ENCODE measurements around the gene MC3R. TPM values are rescaled to one million over a fixed set of nuclear protein-coding genes. Genes with fewer than 3 reads are reported as not detected.

Gene MC3R
- total RNA-seq, 1 experiment from 2014 or later = not detected

GRCh38 chr20:56289652-56290051 lies 41.1 kb downstream of the MC3R start:
- Histone ChIP-seq H3K56ac (ENCODE audit: insufficient read length, low read depth, low read length) (no peak overlapping the region), H2BK20ac (ENCODE audit: low read depth, low read length, poor library complexity, severe bottlenecking) (no peak overlapping the region), H2BK15ac (ENCODE audit: low read depth, low read length) (no peak overlapping the region), H2BK120ac (ENCODE audit: low read depth, low read length, poor library complexity, severe bottlenecking) (no peak overlapping the region), H4K5ac (ENCODE audit: insufficient read length, low read depth, low read length) (no peak overlapping the region), H3T11ph (ENCODE audit: low read length) (no peak overlapping the region), H3K4me2 (ENCODE audit: insufficient read depth, insufficient read length, low read length) (no peak overlapping the region), H3K4ac (ENCODE audit: low read depth, low read length) (no peak overlapping the region), H2AFZ (ENCODE audit: low read length) (no peak overlapping the region), H4K91ac (ENCODE audit: insufficient read length, low read depth, low read length) (no peak overlapping the region), H2BK5ac (ENCODE audit: insufficient read length, low read length) (no peak overlapping the region), H3K23me2 (ENCODE audit: insufficient read length, low read depth, low read length, poor library complexity, severe bottlenecking) (no peaks in the 10 kb centered on the region), H3K4me1 (ENCODE audit: insufficient read depth, low read length) (no peaks in the 10 kb centered on the region), H4K20me1 (ENCODE audit: control insufficient read depth, insufficient read depth, insufficient read length) (no peaks in the 10 kb centered on the region), H3K79me2 (ENCODE audit: insufficient read depth, low read length) (no peaks in the 10 kb centered on the region), H3K9ac (ENCODE audit: extremely low read depth, insufficient read length, low read length) (no peak overlapping the region), H3K27ac (ENCODE audit: insufficient read length, low read depth, low read length) (no peak overlapping the region), H3K14ac (ENCODE audit: insufficient read depth, low read length) (no peak overlapping the region), H3K23ac (ENCODE audit: insufficient read length, low read depth, low read length) (no peak overlapping the region), H2AK5ac (ENCODE audit: insufficient read length, low read length) (no peak overlapping the region), H2BK12ac (ENCODE audit: insufficient read length, low read depth, low read length) (no peak overlapping the region), H3K9me3 (ENCODE audit: control insufficient read depth, low read depth, low read length) (peaks cover 87% of the 10 kb centered on the region), H3K79me1 (ENCODE audit: insufficient read depth, low read depth, low read length, poor library complexity, severe bottlenecking) (no peaks in the 10 kb centered on the region), H4K8ac (replicated peaks; ENCODE audit: insufficient read length, low read depth, low read length) (no peak overlapping the region), H3K18ac (ENCODE audit: insufficient read length, low read depth, low read length) (no peak overlapping the region), H3K27me3 (ENCODE audit: insufficient read depth, low read length) (no peaks in the 10 kb centered on the region)
- DNase-seq = no peak
- no peak overlapping the region for H3K27ac Mint-ChIP-seq
- WGBS (ENCODE audit: extremely low coverage, insufficient read length, low lambda C conversion rate) = no CpG with 5 or more reads among the region's 5 CpGs
- TF ChIP-seq CTCF (conservative IDR thresholded peaks at IDR 0.05) = no peak
- H3K4me1 Mint-ChIP-seq = no peaks in the 10 kb centered on the region
- H3K27me3 Mint-ChIP-seq (ENCODE audit: low read depth) = peaks cover 1% of the 10 kb centered on the region; the same call in 1 of the 2 replicates
- no peak overlapping the region for H3K4me3 Mint-ChIP-seq
- H3K9me3 Mint-ChIP-seq = peaks cover 86 to 90% of the 10 kb centered on the region in 2 experiments
- peaks cover 3 to 31% (median 4%) of the 10 kb centered on the region in 3 experiments; a peak in 4 of 7 replicates for H3K36me3 Mint-ChIP-seq (ENCODE audit: insufficient read depth in 1 of 3, low read depth in 3 of 3)

Data from H9 (cell line).